Measurements from ENCODE around the gene CCR5.

- TF ChIP-seq, protein P1, sequence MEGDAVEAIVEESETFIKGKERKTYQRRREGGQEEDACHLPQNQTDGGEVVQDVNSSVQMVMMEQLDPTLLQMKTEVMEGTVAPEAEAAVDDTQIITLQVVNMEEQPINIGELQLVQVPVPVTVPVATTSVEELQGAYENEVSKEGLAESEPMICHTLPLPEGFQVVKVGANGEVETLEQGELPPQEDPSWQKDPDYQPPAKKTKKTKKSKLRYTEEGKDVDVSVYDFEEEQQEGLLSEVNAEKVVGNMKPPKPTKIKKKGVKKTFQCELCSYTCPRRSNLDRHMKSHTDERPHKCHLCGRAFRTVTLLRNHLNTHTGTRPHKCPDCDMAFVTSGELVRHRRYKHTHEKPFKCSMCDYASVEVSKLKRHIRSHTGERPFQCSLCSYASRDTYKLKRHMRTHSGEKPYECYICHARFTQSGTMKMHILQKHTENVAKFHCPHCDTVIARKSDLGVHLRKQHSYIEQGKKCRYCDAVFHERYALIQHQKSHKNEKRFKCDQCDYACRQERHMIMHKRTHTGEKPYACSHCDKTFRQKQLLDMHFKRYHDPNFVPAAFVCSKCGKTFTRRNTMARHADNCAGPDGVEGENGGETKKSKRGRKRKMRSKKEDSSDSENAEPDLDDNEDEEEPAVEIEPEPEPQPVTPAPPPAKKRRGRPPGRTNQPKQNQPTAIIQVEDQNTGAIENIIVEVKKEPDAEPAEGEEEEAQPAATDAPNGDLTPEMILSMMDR (IDR thresholded peaks at IDR 0.05): no peak
- no peak for TF ChIP-seq POLR2AphosphoS5 (IDR thresholded peaks at IDR 0.05)
Measured at GRCh38 chr3:46408853-46409252, 38.1 kb downstream of the CCR5 start.

Data from breast epithelium (tissue), 3 donors.